Type B pancreatic cell (in vitro differentiated cells): ENCODE data around the gene INHBC. TPM values are rescaled to one million over a fixed set of nuclear protein-coding genes. Genes with fewer than 3 reads are reported as not detected.

ENCODE experiments used
- DNase-seq: peaks from one replicate; pipeline ENCODE4 v3.0.0; 2021; ENCODE audit warnings: mixed read lengths; ENCODE audit not compliant: unreplicated experiment; ENCODE audit errors: extremely low spot score
- H3K27ac Mint-ChIP-seq: 2 replicates; pipeline ENCODE4 v1.8.0; 2021; ENCODE audit warnings: mild to moderate bottlenecking, mixed read lengths
- H3K27me3 Mint-ChIP-seq: 2 replicates; pipeline ENCODE4 v1.8.0; 2021; ENCODE audit warnings: mixed read lengths
- H3K36me3 Mint-ChIP-seq: 2 replicates; pipeline ENCODE4 v1.8.0; 2021; ENCODE audit warnings: mixed read lengths
- H3K4me1 Mint-ChIP-seq: one replicate; pipeline ENCODE4 v1.8.0; 2021; ENCODE audit warnings: mixed read lengths; ENCODE audit not compliant: unreplicated experiment
- H3K4me3 Mint-ChIP-seq: 2 replicates; pipeline ENCODE4 v1.8.0; 2021; ENCODE audit warnings: mild to moderate bottlenecking, mixed read lengths
- H3K9me3 Mint-ChIP-seq: 2 replicates; pipeline ENCODE4 v1.8.0; 2021; ENCODE audit warnings: mixed read lengths
- total RNA-seq: library from RNA; stranded (reverse); gene quantifications from 2 replicates; pipeline ENCODE4 v1.2.1, GENCODE V29; 2021; ENCODE audit warnings: low replicate concordance
- TF ChIP-seq, protein P1 (sequence below): fragments of 200-600 bp; sonication (generic); conservative IDR thresholded peaks from 2 replicates; pipeline ENCODE4 v1.5.0; 2021; ENCODE audit warnings: antibody characterized with exemption, mild to moderate bottlenecking

INHBC gene
- total RNA-seq, 1 donor from 2014 or later = not detected

DNA sequence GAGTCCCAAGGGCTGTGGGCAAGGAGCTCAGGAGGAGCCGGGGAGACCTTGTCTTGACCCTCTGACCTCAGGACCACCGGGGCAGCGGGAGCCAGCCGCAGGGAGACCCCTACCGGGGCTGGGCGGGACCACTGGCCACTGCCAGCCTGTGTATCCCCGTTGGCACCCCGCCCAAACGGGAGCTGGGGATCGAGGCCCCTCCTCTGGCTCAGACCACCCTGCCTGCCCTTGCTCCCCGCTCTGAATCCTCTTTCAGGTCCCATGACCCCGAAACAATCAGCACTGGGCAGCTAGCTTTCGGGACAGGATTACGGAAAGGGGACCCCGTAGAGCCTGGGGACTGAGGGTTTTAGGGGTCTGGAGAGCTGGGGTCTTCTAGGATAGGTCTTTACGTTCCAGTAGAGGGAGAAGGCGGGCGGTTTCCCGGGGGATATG lies 26.3 kb downstream of the INHBC start:
- TF ChIP-seq, protein P1, sequence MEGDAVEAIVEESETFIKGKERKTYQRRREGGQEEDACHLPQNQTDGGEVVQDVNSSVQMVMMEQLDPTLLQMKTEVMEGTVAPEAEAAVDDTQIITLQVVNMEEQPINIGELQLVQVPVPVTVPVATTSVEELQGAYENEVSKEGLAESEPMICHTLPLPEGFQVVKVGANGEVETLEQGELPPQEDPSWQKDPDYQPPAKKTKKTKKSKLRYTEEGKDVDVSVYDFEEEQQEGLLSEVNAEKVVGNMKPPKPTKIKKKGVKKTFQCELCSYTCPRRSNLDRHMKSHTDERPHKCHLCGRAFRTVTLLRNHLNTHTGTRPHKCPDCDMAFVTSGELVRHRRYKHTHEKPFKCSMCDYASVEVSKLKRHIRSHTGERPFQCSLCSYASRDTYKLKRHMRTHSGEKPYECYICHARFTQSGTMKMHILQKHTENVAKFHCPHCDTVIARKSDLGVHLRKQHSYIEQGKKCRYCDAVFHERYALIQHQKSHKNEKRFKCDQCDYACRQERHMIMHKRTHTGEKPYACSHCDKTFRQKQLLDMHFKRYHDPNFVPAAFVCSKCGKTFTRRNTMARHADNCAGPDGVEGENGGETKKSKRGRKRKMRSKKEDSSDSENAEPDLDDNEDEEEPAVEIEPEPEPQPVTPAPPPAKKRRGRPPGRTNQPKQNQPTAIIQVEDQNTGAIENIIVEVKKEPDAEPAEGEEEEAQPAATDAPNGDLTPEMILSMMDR = peak; percentile 26
- H3K4me3 Mint-ChIP-seq = peak overlapping the region; percentile 93
- H3K4me1 Mint-ChIP-seq = peaks cover 26% of the 10 kb centered on the region
- H3K9me3 Mint-ChIP-seq = no peaks in the 10 kb centered on the region
- DNase-seq = no peak
- H3K36me3 Mint-ChIP-seq = no peaks in the 10 kb centered on the region
- H3K27me3 Mint-ChIP-seq = peaks cover 23% of the 10 kb centered on the region
- peak overlapping the region; percentile 90 for H3K27ac Mint-ChIP-seq

DNA sequence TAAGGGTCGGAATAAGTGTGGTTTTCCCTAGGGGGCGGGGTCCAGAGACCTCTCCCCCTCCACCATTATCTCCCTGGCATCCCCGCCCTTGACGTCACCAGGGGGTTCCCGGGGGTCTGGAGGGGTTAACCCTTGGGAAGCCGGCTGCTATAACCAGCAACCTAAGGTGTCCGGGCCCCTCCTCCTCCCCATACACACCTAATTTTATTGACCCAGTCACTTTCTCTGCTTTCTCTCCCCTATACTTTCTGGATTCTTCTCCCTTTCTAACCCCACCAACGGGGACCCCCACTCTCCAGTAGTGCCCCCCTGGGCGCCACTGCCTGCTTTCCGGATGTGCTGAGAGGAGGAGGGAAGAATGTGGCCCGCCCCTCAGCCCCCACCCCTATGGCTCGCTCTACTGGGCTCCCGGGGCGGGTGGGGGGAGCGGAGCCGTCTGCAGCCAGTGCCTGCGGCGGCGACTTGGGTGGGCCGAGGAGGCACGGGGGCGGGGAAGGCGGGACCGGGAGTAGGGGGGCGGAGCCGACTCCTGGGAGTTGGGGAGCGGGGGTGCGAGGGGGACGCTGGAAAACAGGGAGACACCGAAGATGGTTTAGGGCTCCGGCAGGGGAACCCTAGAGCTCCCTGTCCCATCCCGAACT lies 26.8 kb downstream of the INHBC start:
- H3K27me3 Mint-ChIP-seq = peaks cover 22% of the 10 kb centered on the region
- DNase-seq = peak; percentile 85
- H3K4me3 Mint-ChIP-seq = peak overlapping the region; percentile 93

DNA sequence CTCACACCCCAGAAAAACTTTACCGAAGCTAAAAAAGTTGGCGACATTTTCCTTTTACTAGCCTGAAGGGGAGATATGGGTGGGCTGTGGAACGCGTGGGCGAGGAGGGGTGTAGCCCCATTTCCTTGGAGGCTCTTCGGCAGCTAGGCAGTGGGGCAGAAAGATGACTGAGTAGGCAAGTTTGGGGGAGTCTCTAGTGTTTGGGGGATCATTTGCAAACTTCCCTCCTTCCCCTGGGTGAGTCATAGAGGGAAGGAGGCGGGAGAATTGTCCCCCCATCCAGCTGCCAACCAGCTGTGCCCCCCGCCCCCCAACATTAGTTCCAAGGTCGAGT lies 27.3 kb downstream of the INHBC start:
- H3K27ac Mint-ChIP-seq = peak overlapping the region; percentile 90
- peaks cover 23% of the 10 kb centered on the region for H3K27me3 Mint-ChIP-seq
- no peaks in the 10 kb centered on the region for H3K36me3 Mint-ChIP-seq
- peaks cover 21% of the 10 kb centered on the region for H3K4me1 Mint-ChIP-seq
- peak overlapping the region; percentile 93 for H3K4me3 Mint-ChIP-seq
- DNase-seq = no peak
- TF ChIP-seq, protein P1 = no peak
- no peaks in the 10 kb centered on the region for H3K9me3 Mint-ChIP-seq

More for the DNA sequence above, 26.8 kb downstream of the INHBC start:
- H3K9me3 Mint-ChIP-seq = no peaks in the 10 kb centered on the region
- TF ChIP-seq, protein P1 = no peak
- peak overlapping the region; percentile 90 for H3K27ac Mint-ChIP-seq
- H3K4me1 Mint-ChIP-seq = peaks cover 21% of the 10 kb centered on the region
- H3K36me3 Mint-ChIP-seq = no peaks in the 10 kb centered on the region

DNA sequence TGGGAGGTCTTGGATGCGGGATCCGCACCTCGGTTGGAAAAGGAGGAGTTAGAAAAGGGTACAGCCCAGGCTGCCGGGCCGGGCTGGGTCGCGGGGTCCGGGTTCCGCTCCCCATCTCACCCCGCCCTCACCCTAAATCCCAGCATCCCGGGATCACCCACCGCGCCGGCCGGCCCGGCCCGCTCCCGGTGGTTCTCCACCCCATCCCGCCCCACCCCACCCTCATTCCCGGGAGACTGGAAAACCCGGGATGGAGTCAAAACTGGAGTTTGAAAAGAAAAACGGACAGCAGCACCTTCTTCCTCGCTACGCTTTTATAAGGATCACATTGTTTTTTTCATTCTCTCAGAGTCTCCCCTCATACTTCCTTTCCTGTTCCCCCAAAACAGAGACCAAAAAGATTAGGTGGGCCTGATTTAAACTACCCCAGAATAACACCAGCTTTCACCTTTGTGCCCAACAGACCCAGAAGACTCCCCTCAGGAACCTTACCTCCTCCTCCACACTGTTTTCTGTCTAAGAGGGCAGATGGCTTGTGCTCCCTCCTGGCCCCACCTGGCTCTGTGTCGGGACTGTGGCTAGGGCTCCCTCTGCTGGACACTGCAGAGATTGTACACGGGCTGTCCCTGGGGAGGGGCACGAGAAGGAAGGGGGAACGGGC lies 27.8 kb downstream of the INHBC start:
- peak overlapping the region; percentile 93 for H3K4me3 Mint-ChIP-seq
- TF ChIP-seq, protein P1 = peak; percentile 96
- H3K27me3 Mint-ChIP-seq = peaks cover 27% of the 10 kb centered on the region
- peak; percentile 93 for DNase-seq
- no peaks in the 10 kb centered on the region for H3K36me3 Mint-ChIP-seq
- peaks cover 21% of the 10 kb centered on the region for H3K4me1 Mint-ChIP-seq
- peak overlapping the region; percentile 93 for H3K27ac Mint-ChIP-seq
- H3K9me3 Mint-ChIP-seq = no peaks in the 10 kb centered on the region

DNA sequence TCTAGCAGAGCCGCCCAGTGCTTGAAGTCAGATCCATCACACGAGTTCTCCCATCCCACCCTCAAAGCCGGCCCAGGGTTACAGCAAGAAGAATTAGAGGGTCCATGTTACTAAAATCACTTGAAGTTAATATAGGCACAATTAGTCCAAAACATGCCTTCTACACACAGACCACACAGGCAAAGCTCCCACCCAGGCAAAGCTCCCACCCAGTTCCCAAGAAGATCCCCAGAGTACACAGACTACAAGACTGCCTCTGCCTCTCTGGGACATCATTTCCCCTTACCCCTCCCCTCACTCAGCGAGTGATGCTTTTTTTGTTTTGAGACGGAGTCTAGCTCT lies 28.3 kb downstream of the INHBC start:
- Mint-ChIP-seq H3K9me3 (no peaks in the 10 kb centered on the region), H3K36me3 (no peaks in the 10 kb centered on the region), H3K4me1 (peaks cover 21% of the 10 kb centered on the region), H3K27ac (peak overlapping the region; percentile 93), H3K27me3 (peaks cover 32% of the 10 kb centered on the region), H3K4me3 (peak overlapping the region; percentile 93)
- TF ChIP-seq, protein P1 = no peak
- DNase-seq = no peak
